CD4-positive, alpha-beta memory T cell (primary cell): ENCODE results near the gene DOCK11. TPM values are rescaled to one million over a fixed set of nuclear protein-coding genes. Genes with fewer than 3 reads are reported as not detected.

Experiments
- CTCF ChIA-PET: fragments of 350-600 bp; sonication (Branson Sonifier 250); formaldehyde crosslinking; loops from one replicate; lab custom pipeline; 2021; ENCODE audit warnings: inconsistent platforms; ENCODE audit not compliant: partially characterized antibody; lab: Charles Lee
- POLR2A ChIA-PET: fragments of 350-600 bp; sonication (Branson Sonifier 250); formaldehyde crosslinking; loops from one replicate; lab custom pipeline; 2021; ENCODE audit not compliant: partially characterized antibody; lab: Charles Lee
- DNase-seq, 5 donors: peaks; one replicate each; pipeline versions ENCODE4 v3.0.0 to v3.0.0-alpha.2; 2020 to 2022; ENCODE audit warnings: mixed read lengths in 1 of 5
- H3K27ac ChIP-seq: one replicate; pipeline ENCODE4 v1.7.0; 2013; ENCODE audit warnings: low read depth, low read length
- H3K27me3 ChIP-seq: 2 replicates; pipeline ENCODE4 v1.7.0; 2013; ENCODE audit warnings: mild to moderate bottlenecking, low read length, moderate library complexity; ENCODE audit not compliant: insufficient read depth
- H3K36me3 ChIP-seq: 2 replicates; pipeline ENCODE4 v1.7.0; 2013; ENCODE audit warnings: mild to moderate bottlenecking, low read length, moderate library complexity; ENCODE audit not compliant: insufficient read depth
- H3K4me1 ChIP-seq: 2 replicates; pipeline ENCODE4 v1.7.0; 2013; ENCODE audit warnings: mild to moderate bottlenecking, low read length, moderate library complexity; ENCODE audit not compliant: insufficient read depth
- H3K4me3 ChIP-seq, 2 donors: one replicate each; pipeline ENCODE4 v1.7.0; 2013; ENCODE audit warnings: low read length in 2 of 2, mild to moderate bottlenecking in 1 of 2
- H3K9me3 ChIP-seq, 2 donors: one replicate each; pipeline ENCODE4 v1.7.0; 2013; ENCODE audit warnings: low read length in 2 of 2, control low read depth in 1 of 2; ENCODE audit not compliant: control insufficient read depth in 1 of 2
- H3K27ac Mint-ChIP-seq, 7 donors: one replicate each; pipeline ENCODE4 v1.8.0; 2020 to 2021; ENCODE audit warnings: mixed read lengths in 7 of 7, mild to moderate bottlenecking in 6 of 7, inconsistent platforms in 3 of 7, moderate library complexity in 3 of 7
- H3K27me3 Mint-ChIP-seq, 2 donors: one replicate each; pipeline ENCODE4 v1.8.0; 2020 to 2021; ENCODE audit warnings: mixed read lengths in 2 of 2
- H3K36me3 Mint-ChIP-seq, 2 donors: one replicate each; pipeline ENCODE4 v1.8.0; 2020 to 2021; ENCODE audit warnings: mixed read lengths in 2 of 2, inconsistent platforms in 1 of 2, mild to moderate bottlenecking in 1 of 2
- H3K4me1 Mint-ChIP-seq, 4 donors: one replicate each; pipeline ENCODE4 v1.8.0; 2020 to 2021; ENCODE audit warnings: mixed read lengths in 4 of 4, mild to moderate bottlenecking in 1 of 4
- H3K4me3 Mint-ChIP-seq, 8 donors: one replicate each; pipeline ENCODE4 v1.8.0; 2020 to 2021; ENCODE audit warnings: mixed read lengths in 8 of 8, mild to moderate bottlenecking in 7 of 8, moderate library complexity in 6 of 8, inconsistent platforms in 3 of 8
- H3K9me3 Mint-ChIP-seq, 8 donors: one replicate each; pipeline ENCODE4 v1.8.0; 2020 to 2021; ENCODE audit warnings: mixed read lengths in 8 of 8, mild to moderate bottlenecking in 5 of 8, inconsistent platforms in 3 of 8, moderate library complexity in 1 of 8
- intact Hi-C: fragments of 100-400 bp; cut with micrococcal nuclease; formaldehyde crosslinking; loops from one replicate; pipeline ENCODE4 v1.15.1; 2023
- polyA plus RNA-seq, 2 donors: library from polyadenylated mRNA; unstranded; fragments of 300-500 nt; fragmentation: Illumina TruSeq; gene quantifications; one replicate each; pipeline ENCODE4 v1.2.3, GENCODE V29; 2021
- total RNA-seq, 2 experiments: library from RNA; stranded (reverse); gene quantifications; one replicate each; pipeline ENCODE4 v1.2.3, GENCODE V29; 2021

DOCK11 gene
- total and polyA plus RNA-seq, 4 experiments from 2014 or later = 14.5 to 112 (median 75.0) TPM

GRCh38 chrX:118498755-118499154, 3.1 kb downstream of the DOCK11 start:
- ChIA-PET POLR2A (interaction anchor here (0.8 to 10.0 kb wide), 3 partner anchors 23 to 88 kb away, joined by 3 to 289 read pairs (median 71); no protein-coding TSS in a partner anchor), CTCF (interaction anchor here (4.1 kb wide), 1 partner anchor 33 kb away, joined by 18 read pairs; no protein-coding TSS in a partner anchor)
- Histone ChIP-seq H3K27me3 (no peaks in the 10 kb centered on the region), H3K4me1 (peaks cover 62% of the 10 kb centered on the region), H3K27ac (peak overlapping the region; percentile 83), H3K4me3 (no peak overlapping the region), H3K36me3 (no peaks in the 10 kb centered on the region), H3K9me3 (no peaks in the 10 kb centered on the region)
- Mint-ChIP-seq H3K9me3 (no peaks in the 10 kb centered on the region), H3K27me3 (no peaks in the 10 kb centered on the region), H3K4me1 (peaks cover 28 to 62% (median 41%) of the 10 kb centered on the region in 4 donors), H3K36me3 (peaks cover 0 to 38% of the 10 kb centered on the region in 2 donors), H3K4me3 (peak overlapping the region in 6 of 8 donors; percentile 12 to 100 (median 96)), H3K27ac (peak overlapping the region in 4 of 7 donors; percentile 79 to 98 (median 88))
- no peak for DNase-seq
- intact Hi-C loops = loop anchor here (5.0 kb wide), 1 partner anchor 104 kb away; no protein-coding TSS in a partner anchor

- H3K4me1 Mint-ChIP-seq = peaks cover 32 to 67% (median 45%) of the 10 kb centered on the region in 4 donors
- H3K36me3 ChIP-seq = no peaks in the 10 kb centered on the region
- H3K4me3 ChIP-seq = no peak overlapping the region
- H3K9me3 ChIP-seq = no peaks in the 10 kb centered on the region
- H3K9me3 Mint-ChIP-seq = no peaks in the 10 kb centered on the region
- peak overlapping the region in 5 of 8 donors; percentile 4 to 94 (median 24) for H3K4me3 Mint-ChIP-seq
- POLR2A ChIA-PET = interaction anchor here (0.8 to 10.0 kb wide), 3 partner anchors 23 to 87 kb away, joined by 3 to 289 read pairs (median 71); no protein-coding TSS in a partner anchor
- peaks cover 0 to 38% of the 10 kb centered on the region in 2 donors for H3K36me3 Mint-ChIP-seq
- CTCF ChIA-PET = interaction anchor here (1.2 kb wide), 1 partner anchor 9 kb away, joined by 3 read pairs; no protein-coding TSS in a partner anchor
- peak overlapping the region in 3 of 7 donors; percentile 68 to 94 (median 79) for H3K27ac Mint-ChIP-seq
- no peaks in the 10 kb centered on the region for H3K27me3 ChIP-seq
- H3K27ac ChIP-seq = no peak overlapping the region
- no peak for DNase-seq
- intact Hi-C loops = loop anchor here (5.0 kb wide), 1 partner anchor 103 kb away; no protein-coding TSS in a partner anchor
- peaks cover 65% of the 10 kb centered on the region for H3K4me1 ChIP-seq
- no peaks in the 10 kb centered on the region for H3K27me3 Mint-ChIP-seq
Measured at GRCh38 chrX:118499295-118499694, 3.7 kb downstream of the DOCK11 start.

GRCh38 chrX:118502161-118502789, 6.7 kb downstream of the DOCK11 start:
- peak in 3 of 5 donors; percentile 13 to 18 (median 15) for DNase-seq
- peaks cover 87% of the 10 kb centered on the region for H3K4me1 ChIP-seq
- H3K27me3 ChIP-seq = no peaks in the 10 kb centered on the region
- peak overlapping the region; percentile 55 to 90 (median 76) for H3K4me3 Mint-ChIP-seq
- H3K27me3 Mint-ChIP-seq = no peaks in the 10 kb centered on the region
- peaks cover 41 to 73% (median 55%) of the 10 kb centered on the region in 4 donors for H3K4me1 Mint-ChIP-seq
- H3K36me3 ChIP-seq = no peaks in the 10 kb centered on the region
- POLR2A ChIA-PET = interaction anchor here (0.8 to 10.0 kb wide), 3 partner anchors 19 to 32 kb away, joined by 3 to 289 read pairs (median 3); no protein-coding TSS in a partner anchor
- H3K27ac Mint-ChIP-seq = peak overlapping the region; percentile 90 to 98 (median 93)
- H3K9me3 Mint-ChIP-seq = no peaks in the 10 kb centered on the region
- intact Hi-C loops = no loop called here
- no peaks in the 10 kb centered on the region for H3K9me3 ChIP-seq
- H3K4me3 ChIP-seq = no peak overlapping the region
- CTCF ChIA-PET = interaction anchor here (2.2 kb wide), 1 partner anchor 21 kb away, joined by 5 read pairs; no protein-coding TSS in a partner anchor
- H3K27ac ChIP-seq = peak overlapping the region; percentile 46
- H3K36me3 Mint-ChIP-seq = peaks cover 0 to 28% of the 10 kb centered on the region in 2 donors

- Histone ChIP-seq H3K4me1 (peaks cover 87% of the 10 kb centered on the region), H3K36me3 (no peaks in the 10 kb centered on the region), H3K9me3 (no peaks in the 10 kb centered on the region), H3K27me3 (no peaks in the 10 kb centered on the region), H3K4me3 (no peak overlapping the region), H3K27ac (peak overlapping the region; percentile 46)
- Mint-ChIP-seq H3K27ac (peak overlapping the region; percentile 90 to 98 (median 93)), H3K4me1 (peaks cover 39 to 72% (median 57%) of the 10 kb centered on the region in 4 donors), H3K36me3 (peaks cover 0 to 26% of the 10 kb centered on the region in 2 donors), H3K4me3 (peak overlapping the region; percentile 37 to 90 (median 76)), H3K9me3 (no peaks in the 10 kb centered on the region), H3K27me3 (no peaks in the 10 kb centered on the region)
- intact Hi-C loops = no loop called here
- ChIA-PET POLR2A (interaction anchor here (1.3 to 10.0 kb wide), 3 partner anchors 14 to 31 kb away, joined by 4 to 289 read pairs (median 4); no protein-coding TSS in a partner anchor), CTCF (no interaction called here)
- no peak for DNase-seq
Measured at GRCh38 chrX:118503260-118504041, 7.8 kb downstream of the DOCK11 start.

- Mint-ChIP-seq H3K36me3 (peaks cover 2 to 24% of the 10 kb centered on the region in 2 donors), H3K27ac (peak overlapping the region in 4 of 7 donors; percentile 35 to 93 (median 90)), H3K4me1 (peaks cover 42 to 70% (median 56%) of the 10 kb centered on the region in 4 donors), H3K4me3 (peak overlapping the region in 3 of 8 donors; percentile 41 to 90 (median 88)), H3K9me3 (no peaks in the 10 kb centered on the region), H3K27me3 (no peaks in the 10 kb centered on the region)
- Histone ChIP-seq H3K27ac (no peak overlapping the region), H3K4me3 (no peak overlapping the region), H3K9me3 (no peaks in the 10 kb centered on the region), H3K36me3 (peaks cover under 1% of the 10 kb centered on the region), H3K4me1 (peaks cover 83% of the 10 kb centered on the region), H3K27me3 (no peaks in the 10 kb centered on the region)
- CTCF ChIA-PET = no interaction called here
- POLR2A ChIA-PET = interaction anchor here (0.9 to 1.4 kb wide), 3 partner anchors 8 to 13 kb away, joined by 3 to 6 read pairs (median 4); no protein-coding TSS in a partner anchor
- no peak for DNase-seq
- intact Hi-C loops = no loop called here
Measured at GRCh38 chrX:118504581-118504980, 9.0 kb downstream of the DOCK11 start.

GRCh38 chrX:118506805-118507480, 11.3 kb downstream of the DOCK11 start:
- Histone ChIP-seq H3K4me3 (no peak overlapping the region), H3K9me3 (no peaks in the 10 kb centered on the region), H3K27ac (no peak overlapping the region), H3K27me3 (no peaks in the 10 kb centered on the region), H3K4me1 (peaks cover 91% of the 10 kb centered on the region), H3K36me3 (peaks cover 7% of the 10 kb centered on the region)
- peak overlapping the region in 3 of 8 donors; percentile 47 to 69 (median 67) for H3K4me3 Mint-ChIP-seq
- peaks cover 44 to 88% (median 69%) of the 10 kb centered on the region in 4 donors for H3K4me1 Mint-ChIP-seq
- peaks cover 0 to 2% (median 0%) of the 10 kb centered on the region in 8 donors for H3K9me3 Mint-ChIP-seq
- no peak for DNase-seq
- ChIA-PET CTCF (interaction anchor here (1.6 kb wide), 1 partner anchor 10 kb away, joined by 5 read pairs; no protein-coding TSS in a partner anchor), POLR2A (interaction anchor here (1.7 kb wide), 2 partner anchors 10 to 17 kb away, joined by 3 to 13 read pairs; no protein-coding TSS in a partner anchor)
- peak overlapping the region in 6 of 7 donors; percentile 43 to 82 (median 60) for H3K27ac Mint-ChIP-seq
- H3K27me3 Mint-ChIP-seq = no peaks in the 10 kb centered on the region
- peaks cover 12 to 38% of the 10 kb centered on the region in 2 donors for H3K36me3 Mint-ChIP-seq
- intact Hi-C loops = no loop called here
